HG03565 (cell line): ENCODE measurements around the gene RPS15A.
"Not testable (repeated sequence)": the region's sequence is repeated elsewhere in the genome, so short reads cannot be mapped to it uniquely, and the experiment has no call there.

ENCODE experiments used
- ATAC-seq: cut with Tn5 transposase; IDR thresholded peaks from one replicate; pipeline ENCODE4 v1.9.1; 2021; ENCODE audit warnings: mild to moderate bottlenecking, moderate library complexity; ENCODE audit not compliant: unreplicated experiment

The RPS15A gene

GRCh38 chr16:18757960-18758660 lies 32.0 kb downstream of the RPS15A start:
- ATAC-seq = not testable (repeated sequence)

GRCh38 chr16:18756639-18757038 lies 33.5 kb downstream of the RPS15A start:
- ATAC-seq = not testable (repeated sequence)

GRCh38 chr16:18742870-18743269 lies 47.3 kb downstream of the RPS15A start:
- not testable (repeated sequence) for ATAC-seq

- ATAC-seq = not testable (repeated sequence)
These were observed 50.1 kb downstream of the RPS15A start for GRCh38 chr16:18740027-18740426.

GRCh38 chr16:18738768-18739167 lies 51.4 kb downstream of the RPS15A start:
- ATAC-seq = not testable (repeated sequence)

- ATAC-seq = not testable (repeated sequence)
These were observed 55.9 kb downstream of the RPS15A start for GRCh38 chr16:18734279-18734678.
